Neural cell (in vitro differentiated cells): ENCODE data around the gene ZSWIM1.
"Not testable (repeated sequence)": the region's sequence is repeated elsewhere in the genome, so short reads cannot be mapped to it uniquely, and the experiment has no call there.

Source experiments
- CTCF ChIP-seq: fragments of 450-650 bp; IDR thresholded peaks from 2 replicates; pipeline ENCODE4 v1.5.1; 2014; ENCODE audit warnings: antibody characterized with exemption, mild to moderate bottlenecking, moderate library complexity; ENCODE audit not compliant: poor library complexity, severe bottlenecking
- EP300 ChIP-seq: fragments of 450-650 bp; conservative IDR thresholded peaks from 2 replicates; pipeline ENCODE4 v1.6.1; 2014; ENCODE audit warnings: antibody characterized with exemption, mild to moderate bottlenecking, moderate library complexity; ENCODE audit not compliant: poor library complexity, severe bottlenecking
- EZH2 ChIP-seq: fragments of 200-600, 300-800 bp; shearing (Covaris generic), sonication (generic); IDR thresholded peaks from 2 replicates; pipeline ENCODE4 v1.6.1; 2014; ENCODE audit warnings: antibody characterized with exemption, low read length, borderline replicate concordance, mild to moderate bottlenecking; ENCODE audit not compliant: insufficient read depth, poor library complexity, severe bottlenecking
- POLR2AphosphoS5 ChIP-seq: IDR thresholded peaks from 2 replicates; pipeline ENCODE4 v1.6.1; 2012
- RAD21 ChIP-seq: fragments of 450-650 bp; conservative IDR thresholded peaks from 2 replicates; pipeline ENCODE4 v1.6.1; 2014; ENCODE audit warnings: antibody characterized with exemption, mild to moderate bottlenecking, moderate library complexity
- REST ChIP-seq: IDR thresholded peaks from 2 replicates; pipeline ENCODE4 v1.6.1; 2012; ENCODE audit warnings: borderline replicate concordance
- SMC3 ChIP-seq: fragments of 450-650 bp; conservative IDR thresholded peaks from 2 replicates; pipeline ENCODE4 v1.6.1; 2014; ENCODE audit warnings: antibody characterized with exemption, mild to moderate bottlenecking, moderate library complexity; ENCODE audit not compliant: poor library complexity
- TAF1 ChIP-seq: IDR thresholded peaks from 2 replicates; pipeline ENCODE4 v1.6.1; 2012; ENCODE audit warnings: low read depth

DNA sequence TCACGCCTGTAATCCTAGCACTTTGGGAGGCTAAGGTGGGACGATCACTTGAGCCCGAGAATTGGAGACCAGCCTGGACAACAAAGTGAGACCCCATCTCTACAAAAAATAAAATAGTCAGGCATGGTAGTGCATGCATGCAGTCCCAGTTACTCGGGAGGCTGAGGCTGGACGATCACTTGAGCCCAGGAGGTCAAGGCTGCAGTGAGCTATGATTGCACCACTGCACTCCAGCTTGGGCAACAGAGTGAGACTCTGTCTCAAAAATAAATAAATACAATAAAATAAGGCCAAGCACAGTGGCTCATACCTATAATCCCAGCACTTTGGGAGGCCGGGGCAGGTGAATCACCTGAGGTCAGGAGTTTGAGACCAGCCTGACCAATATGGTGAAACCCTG, 20.3 kb downstream of the ZSWIM1 start:
- not testable (repeated sequence) for TF ChIP-seq CTCF, RAD21, EZH2, REST, POLR2AphosphoS5, EP300, TAF1, SMC3
